Uterus (tissue), 2 donors: ENCODE results near the gene BICRA.

Experiments used
- CTCF ChIP-seq, 4 experiments: fragments of 200-600 bp in 2 of 4; fragments of 450-650 bp in 2 of 4; sonication (generic) in 2 of 4; IDR thresholded peaks; one replicate each; pipeline ENCODE4 v1.5.1; 2016 to 2019; ENCODE audit warnings: antibody characterized with exemption in 4 of 4, mild to moderate bottlenecking in 2 of 4, moderate library complexity in 1 of 4
- POLR2A ChIP-seq, 2 donors: fragments of 450-650 bp; IDR thresholded peaks; one replicate each; pipeline ENCODE4 v1.6.1; 2016; ENCODE audit warnings: antibody characterized with exemption in 2 of 2, mild to moderate bottlenecking in 1 of 2, moderate library complexity in 1 of 2

GRCh38 chr19:47653856-47654255 is 44.9 kb downstream of the BICRA start:
- TF ChIP-seq CTCF (IDR thresholded peaks at IDR 0.05) (no peak), POLR2A (IDR thresholded peaks at IDR 0.05) (no peak)
